Bronchial epithelial cell (primary cell): ENCODE data around the gene F10. TPM values are rescaled to one million over a fixed set of nuclear protein-coding genes. Genes with fewer than 3 reads are reported as not detected.

Experiments
- DNase-seq: peaks from one replicate; pipeline ENCODE4 v3.0.0-alpha.2; 2010; ENCODE audit warnings: low read depth
- FAIRE-seq: peaks from 2 replicates; lab custom pipeline; 2011; peaks lifted over from hg19 to GRCh38; lab: Jason Lieb, UNC
- H3K27me3 ChIP-seq: 2 replicates; pipeline ENCODE4 v1.5.1; 2011; ENCODE audit warnings: low read length; ENCODE audit not compliant: control insufficient read depth, insufficient read depth
- H3K36me3 ChIP-seq: 2 replicates; pipeline ENCODE4 v1.5.1; 2011; ENCODE audit warnings: low read length; ENCODE audit not compliant: control insufficient read depth, insufficient read depth
- H3K4me3 ChIP-seq: 2 replicates; pipeline ENCODE4 v1.5.1; 2011; ENCODE audit warnings: mild to moderate bottlenecking, low read depth, low read length, control low read depth
- CTCF ChIP-seq: IDR thresholded peaks from 2 replicates; pipeline ENCODE4 v1.5.1; 2011; ENCODE audit warnings: mild to moderate bottlenecking, moderate library complexity, low read length, control low read depth, inconsistent platforms; ENCODE audit not compliant: insufficient read depth, severe bottlenecking
- total RNA-seq: library from RNA; depleted of rRNA; stranded (reverse); fragments of >200 nt; gene quantifications from 2 replicates; pipeline ENCODE4 v1.2.1, GENCODE V29; 2014

The F10 gene
- total RNA-seq, result 0.26 TPM in 1 of 2 replicates, not detected in the other

GRCh38 chr13:113122550-113123225, at the start of gene F10:
F10 (plus strand) TSS chr13:113122799; CDS start chr13:113122856, 57 bp downstream.
- no peak for TF ChIP-seq CTCF
- DNase-seq (no peak), FAIRE-seq (no peak)
- no peak within 1 kb of the TSS for H3K4me3 ChIP-seq
- no peaks in the 10 kb centered on the region for H3K36me3 ChIP-seq
- no peaks in the 10 kb centered on the region for H3K27me3 ChIP-seq

- Histone ChIP-seq H3K4me3 (no peak overlapping the region), H3K36me3 (no peaks in the 10 kb centered on the region)
Observed at GRCh38 chr13:113073942-113074341, 48.7 kb upstream of the F10 start.

GRCh38 chr13:113074401-113074800, 48.2 kb upstream of the F10 start:
- Histone ChIP-seq H3K36me3 (no peaks in the 10 kb centered on the region), H3K4me3 (no peak overlapping the region), H3K27me3 (no peaks in the 10 kb centered on the region)
- TF ChIP-seq CTCF, result no peak
- no peak for DNase-seq
- FAIRE-seq, result no peak

More at GRCh38 chr13:113073942-113074341, 48.7 kb upstream of the F10 start:
- FAIRE-seq (no peak), DNase-seq (no peak)
- no peak for TF ChIP-seq CTCF
- H3K27me3 ChIP-seq, result no peaks in the 10 kb centered on the region

GRCh38 chr13:113074876-113075275, 47.7 kb upstream of the F10 start:
- no peaks in the 10 kb centered on the region for H3K36me3 ChIP-seq
- no peak for FAIRE-seq
- TF ChIP-seq CTCF, result no peak

GRCh38 chr13:113075711-113076110, 46.9 kb upstream of the F10 start:
- FAIRE-seq, result no peak

More at GRCh38 chr13:113074876-113075275, 47.7 kb upstream of the F10 start:
- Histone ChIP-seq H3K4me3 (no peak overlapping the region), H3K27me3 (no peaks in the 10 kb centered on the region)
- DNase-seq, result no peak

More at GRCh38 chr13:113075711-113076110, 46.9 kb upstream of the F10 start:
- Histone ChIP-seq H3K4me3 (no peak overlapping the region), H3K36me3 (no peaks in the 10 kb centered on the region), H3K27me3 (no peaks in the 10 kb centered on the region)
- TF ChIP-seq CTCF, result no peak
- no peak for DNase-seq
